T-helper 22 cell (primary cell): Measurements from ENCODE around the gene SBDS.
"Not testable (repeated sequence)": the region's sequence is repeated elsewhere in the genome, so short reads cannot be mapped to it uniquely, and the experiment has no call there.

Source experiments
- DNase-seq: peaks from one replicate; pipeline ENCODE4 v3.0.0-alpha.2; 2020; ENCODE audit warnings: low read depth

Gene SBDS

DNA sequence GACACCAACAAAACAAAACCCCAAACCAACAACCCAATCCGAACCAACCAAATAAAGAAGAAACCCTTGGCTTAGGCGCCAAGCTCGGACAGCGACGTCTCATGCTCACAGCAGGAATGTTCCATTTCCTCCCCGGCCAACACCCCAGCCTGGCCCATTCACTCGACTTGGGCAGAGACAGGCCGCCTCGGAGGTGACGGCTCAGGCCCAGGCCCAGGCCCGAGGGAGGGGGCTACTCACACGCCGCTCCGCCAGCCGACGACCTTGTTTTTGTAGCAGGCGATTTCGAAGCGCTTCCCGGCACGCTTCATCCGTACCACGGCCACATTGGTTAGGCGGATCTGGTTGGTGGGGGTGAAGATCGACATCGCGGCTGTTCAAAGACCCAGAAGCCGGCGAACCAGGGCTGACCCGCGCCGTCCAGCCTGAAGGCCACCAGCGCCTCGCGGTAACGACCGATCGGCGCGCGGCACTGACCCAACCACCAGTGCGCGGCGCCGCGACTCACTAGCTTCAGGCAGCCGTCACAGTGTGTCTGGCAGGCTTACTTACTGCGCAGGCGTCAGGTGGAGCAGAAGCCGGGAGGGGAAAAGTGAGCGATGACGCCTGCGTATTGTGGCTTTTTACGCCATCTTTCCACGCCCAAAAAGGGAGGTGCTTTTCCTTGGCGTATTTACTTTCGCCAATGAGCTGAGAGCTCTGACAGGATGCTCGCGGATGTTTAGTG, at the start of gene SBDS:
TSS of gene SBDS (minus strand) at position 537 of the 727 bp plus-strand sequence. CDS start at position 368, 169 bp downstream.
- peak; percentile 90 for DNase-seq

- DNase-seq = not testable (repeated sequence)
Measured at GRCh38 chr7:67043559-67043930, 48.2 kb upstream of the SBDS start.

- not testable (repeated sequence) for DNase-seq
Measured at GRCh38 chr7:67042781-67043558, 47.6 kb upstream of the SBDS start.

DNA sequence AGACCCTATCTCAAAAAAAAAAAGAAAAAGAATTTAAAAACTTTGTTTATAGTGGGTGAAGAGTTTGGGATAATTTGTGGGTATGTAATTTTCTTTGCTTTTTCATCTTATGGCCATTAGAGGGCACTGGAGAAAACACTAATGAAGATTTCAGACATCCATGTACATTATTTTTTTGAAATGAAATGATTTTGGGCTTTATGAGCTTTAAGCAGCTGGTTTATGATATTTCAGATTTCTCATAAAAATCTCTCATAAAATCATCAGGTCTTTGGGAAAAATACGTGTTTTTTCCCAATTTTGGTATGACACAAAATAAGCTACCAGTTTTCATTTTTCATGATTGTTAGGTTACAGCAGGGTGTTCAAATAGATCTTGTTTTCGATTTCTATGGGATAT, 45.4 kb upstream of the SBDS start:
- DNase-seq = not testable (repeated sequence)

- not testable (repeated sequence) for DNase-seq
Measured at GRCh38 chr7:67036432-67037395, 41.3 kb upstream of the SBDS start.

DNA sequence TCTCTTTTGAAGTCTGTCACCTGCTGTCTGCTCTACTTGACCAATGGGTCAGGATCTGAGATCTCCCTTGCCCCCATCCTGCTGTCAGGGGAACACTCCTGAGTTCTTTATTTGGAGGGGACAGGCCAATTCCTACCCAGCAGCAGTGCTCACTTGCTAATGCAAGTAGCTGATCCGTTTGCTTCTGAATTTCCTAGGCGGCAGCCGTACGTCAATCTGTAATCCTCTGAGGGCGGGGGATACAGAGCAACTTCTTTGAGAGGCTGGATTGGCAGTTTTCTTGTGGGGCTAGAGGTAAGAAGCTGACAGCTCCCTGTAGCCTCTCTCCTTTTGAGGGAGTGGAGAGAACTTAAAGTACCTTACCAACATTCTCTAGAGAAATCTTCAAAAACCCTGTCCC, 37.9 kb upstream of the SBDS start:
- DNase-seq = no peak

GRCh38 chr7:67031685-67032084, 36.3 kb upstream of the SBDS start:
- not testable (repeated sequence) for DNase-seq

GRCh38 chr7:67025459-67025858, 30.1 kb upstream of the SBDS start:
- not testable (repeated sequence) for DNase-seq

DNA sequence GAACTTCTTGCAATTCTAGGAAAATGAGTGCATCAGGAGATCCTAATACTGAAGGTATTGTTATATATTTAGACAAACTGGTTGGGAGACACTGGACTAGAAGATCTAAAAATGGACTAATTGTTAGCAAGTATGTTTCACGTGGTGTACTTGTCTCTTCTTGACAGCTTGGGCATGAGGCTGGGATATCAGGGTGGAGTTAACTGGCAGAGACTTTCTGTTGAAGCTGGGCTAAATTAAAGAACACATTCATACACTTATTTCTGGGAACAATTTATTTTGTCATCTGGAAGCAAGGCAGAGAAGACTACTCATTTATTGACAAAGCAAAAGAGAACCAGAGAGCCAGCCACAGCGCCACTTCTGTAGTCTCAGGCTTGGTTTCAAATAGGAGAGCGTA, 27.1 kb upstream of the SBDS start:
- no peak for DNase-seq

DNA sequence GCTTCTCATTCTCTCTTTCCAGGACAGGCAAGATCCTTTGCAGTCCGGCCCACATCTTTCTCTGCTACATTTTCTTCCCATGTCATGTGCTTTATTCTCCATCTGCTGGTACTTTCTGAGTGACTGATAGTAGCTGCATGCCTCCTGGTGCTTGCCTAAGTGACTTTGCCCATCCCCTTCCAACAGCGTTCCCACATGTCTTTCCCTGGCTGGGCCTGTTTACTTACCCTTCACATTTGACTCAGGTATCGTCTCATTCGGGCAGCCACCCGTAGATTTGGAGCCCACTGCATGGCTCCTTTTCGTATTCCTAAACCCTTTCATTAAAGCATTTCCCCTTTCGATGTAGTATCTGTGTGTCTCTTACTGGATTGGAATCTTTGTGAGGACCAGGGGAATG, 25.9 kb upstream of the SBDS start:
- no peak for DNase-seq

- DNase-seq = no peak
Measured at GRCh38 chr7:67019562-67020390, 24.4 kb upstream of the SBDS start.

DNA sequence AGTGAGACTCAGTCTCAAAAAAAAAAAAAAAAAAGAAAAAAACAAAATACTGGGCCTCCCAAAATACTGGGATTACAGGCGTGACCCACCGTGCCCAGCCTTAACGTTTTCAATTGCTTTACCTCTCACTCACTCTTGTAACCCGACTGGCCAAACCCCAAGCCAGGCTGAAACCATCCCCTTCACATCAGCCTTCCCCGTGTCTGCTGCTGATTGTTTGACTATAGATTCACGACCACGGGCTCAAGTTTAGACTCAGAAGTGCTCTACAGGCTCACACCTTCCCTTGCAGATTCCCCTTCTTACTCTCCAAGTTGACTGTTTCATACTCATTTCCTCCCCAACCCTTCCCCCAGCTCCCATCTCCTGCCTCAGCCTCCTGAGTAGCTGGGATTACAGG, 23.6 kb upstream of the SBDS start:
- no peak for DNase-seq

DNA sequence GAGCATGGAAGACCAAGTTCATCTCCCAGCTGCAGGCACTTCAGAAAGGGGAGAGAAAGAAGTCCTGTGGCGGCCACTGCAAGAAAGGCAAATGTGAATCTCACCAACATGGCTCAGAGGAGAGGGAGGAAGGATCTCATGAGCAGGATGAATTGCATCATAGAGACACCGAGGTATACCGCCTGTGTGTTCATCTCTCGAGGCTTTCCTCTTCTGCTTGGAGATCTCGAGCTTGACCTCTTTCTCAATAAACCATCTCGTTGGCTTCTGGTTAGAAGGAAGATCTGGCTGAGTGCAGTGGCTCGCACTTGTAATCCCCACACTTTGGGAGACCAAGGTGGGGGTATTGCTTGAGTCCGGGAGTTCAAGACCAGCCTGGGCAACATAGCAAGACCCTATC, 22.6 kb upstream of the SBDS start:
- not testable (repeated sequence) for DNase-seq

DNA sequence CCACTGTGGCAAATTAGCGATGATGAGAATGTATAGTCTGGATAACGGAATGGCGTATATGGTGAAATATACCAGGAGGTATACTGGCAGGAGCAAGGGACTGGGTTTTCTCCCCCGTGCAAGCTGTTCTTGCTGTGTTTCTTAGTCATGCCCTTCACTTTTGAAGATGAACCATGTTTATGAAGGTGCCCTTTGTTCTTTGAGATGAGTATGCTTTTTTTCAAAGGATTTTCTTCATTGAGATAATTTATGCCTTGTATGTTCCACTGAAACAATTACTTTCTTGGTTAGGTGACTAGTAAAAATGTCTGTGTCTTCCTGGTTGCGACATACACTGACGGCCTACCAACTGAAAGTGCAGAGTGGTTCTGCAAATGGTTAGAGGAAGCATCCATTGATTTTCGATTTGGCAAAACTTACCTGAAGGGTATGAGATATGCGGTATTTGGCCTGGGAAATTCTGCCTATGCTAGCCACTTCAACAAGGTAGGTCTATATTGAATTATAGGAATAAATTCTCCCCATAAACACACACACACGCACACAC, 18.8 kb upstream of the SBDS start:
- DNase-seq = not testable (repeated sequence)

- DNase-seq = not testable (repeated sequence)
Measured at GRCh38 chr7:67009677-67010076, 14.3 kb upstream of the SBDS start.

DNA sequence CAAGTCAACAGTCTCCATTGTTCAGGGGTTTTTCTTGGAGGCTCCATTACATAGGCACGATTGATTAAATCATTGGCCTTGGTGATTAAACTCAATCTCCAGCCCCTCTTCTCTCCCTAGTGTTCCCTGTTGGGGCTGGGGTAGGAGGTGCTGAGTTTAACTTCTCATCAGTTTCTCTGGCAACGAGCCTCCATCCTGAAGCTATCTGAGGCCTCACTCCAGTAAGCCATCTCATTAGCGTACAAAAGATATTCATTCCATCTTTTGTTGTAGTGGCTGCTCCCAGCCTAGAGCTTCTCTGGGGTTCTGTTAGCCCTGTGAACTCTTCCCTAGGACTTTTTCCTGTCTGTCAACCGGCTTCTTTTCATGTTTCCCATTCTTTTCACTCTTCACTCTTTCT, 12.9 kb upstream of the SBDS start:
- no peak for DNase-seq

DNA sequence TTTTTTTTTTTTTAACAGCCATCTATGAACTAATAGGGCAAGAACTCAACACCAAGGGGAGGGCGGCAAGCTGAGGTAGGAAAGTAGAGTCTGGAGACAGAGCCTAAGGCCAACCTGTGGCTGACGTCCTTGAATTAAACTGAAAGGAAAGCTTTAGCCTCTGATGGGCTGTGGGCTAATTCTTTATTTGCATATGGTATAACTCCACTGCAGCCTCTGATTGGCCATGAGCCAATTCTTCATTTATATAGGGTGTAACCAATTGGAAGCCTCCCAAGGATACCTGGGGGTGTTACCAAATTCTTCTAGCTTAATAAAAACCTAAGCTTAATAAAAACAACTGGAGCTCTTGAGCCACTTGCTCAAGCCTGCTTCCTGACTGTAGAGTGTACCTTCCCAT, 11.6 kb upstream of the SBDS start:
- no peak for DNase-seq

GRCh38 chr7:67004145-67004544, 8.8 kb upstream of the SBDS start:
- DNase-seq = not testable (repeated sequence)

DNA sequence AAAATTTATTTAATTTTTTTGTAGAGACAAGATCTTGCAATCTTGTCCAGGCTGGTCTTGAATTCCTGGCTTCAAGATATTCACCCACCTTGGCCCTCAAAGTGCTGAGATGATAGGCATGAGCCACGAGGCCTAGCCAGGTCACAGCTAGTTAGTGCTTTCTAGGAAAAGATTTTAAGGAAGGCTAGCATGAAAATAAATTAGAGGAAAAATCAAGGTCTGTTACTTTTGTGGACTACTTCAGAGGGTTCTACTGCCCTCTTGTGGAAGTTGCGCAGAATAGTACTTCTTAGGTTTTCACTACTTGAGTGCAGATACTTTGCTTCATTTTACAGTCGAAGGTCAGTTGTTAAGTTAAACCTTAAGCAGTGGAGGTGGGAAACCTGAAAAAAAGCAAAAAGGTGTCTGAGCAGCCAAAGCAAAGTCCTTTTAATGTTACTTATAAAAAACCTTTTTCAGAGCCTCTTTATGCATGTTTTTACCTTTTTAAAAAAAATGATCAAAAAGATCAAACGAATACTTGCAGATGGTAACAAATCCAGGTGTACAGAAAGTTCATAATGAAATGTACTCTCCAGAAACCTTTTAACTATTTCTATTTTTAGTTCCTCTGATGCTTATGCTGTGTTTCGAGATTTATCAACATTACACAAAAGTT, 5.3 kb upstream of the SBDS start:
- DNase-seq = not testable (repeated sequence)

GRCh38 chr7:66996444-66997191, 1.2 kb upstream of the SBDS start, which contains the start of gene TYW1:
TSS of gene TYW1 (plus strand) at chr7:66996833. CDS start at chr7:66996979, 146 bp downstream.
- peak; percentile 96 for DNase-seq
